K562 (cell line): ENCODE measurements around the gene ZNF597. TPM values are rescaled to one million over a fixed set of nuclear protein-coding genes. Genes with fewer than 3 reads are reported as not detected.

ENCODE experiments used
- CBFA2T2 ChIP-seq: fragments of 450-650 bp; conservative IDR thresholded peaks from 2 replicates; pipeline ENCODE4 v1.6.1; 2017; ENCODE audit warnings: mild to moderate bottlenecking
- GABPA ChIP-seq: fragments of 200-800 bp; sonication (Bioruptor generic); conservative IDR thresholded peaks from 2 replicates; pipeline ENCODE4 v1.6.1; 2016; ENCODE audit warnings: low read depth, missing genetic modification characterization, missing compliant biosample characterization
- HMGN3 ChIP-seq: IDR thresholded peaks from 2 replicates; pipeline ENCODE4 v1.6.1; 2011; ENCODE audit warnings: borderline replicate concordance, low read depth, mild to moderate bottlenecking, mixed read lengths, low read length; ENCODE audit not compliant: insufficient read length; ENCODE audit errors: extremely low read depth
- KDM1A ChIP-seq, 2 experiments: fragments of 450-650 bp; IDR thresholded peaks; 2 replicates each; pipeline ENCODE4 v1.6.1; 2016; ENCODE audit warnings: mild to moderate bottlenecking in 2 of 2
- KLF10 ChIP-seq: fragments of 250-450 bp; sonication (Bioruptor Pico); IDR thresholded peaks from 2 replicates; pipeline ENCODE4 v1.6.1; 2021; ENCODE audit warnings: matching md5 sums
- MCM7 ChIP-seq, 2 experiments: fragments of 450-650 bp; IDR thresholded peaks; 2 replicates each; pipeline ENCODE4 v1.6.1; 2016 to 2018
- PRMT5 ChIP-seq: sonication (generic); formaldehyde crosslinking; IDR thresholded peaks from 2 replicates; pipeline ENCODE4 v1.5.0; 2020; ENCODE audit warnings: missing genetic modification reagents
- RFX5 ChIP-seq: IDR thresholded peaks from 2 replicates; pipeline ENCODE4 v1.6.1; 2011; ENCODE audit warnings: low read depth, mild to moderate bottlenecking, improper control_type of control experiment, low read length
- SETDB1 ChIP-seq: IDR thresholded peaks from one replicate; pipeline ENCODE4 v1.6.1; 2012; ENCODE audit warnings: low read length, control low read depth, inconsistent platforms
- SMARCA4 ChIP-seq: fragments of 450-650 bp; IDR thresholded peaks from 2 replicates; pipeline ENCODE4 v1.6.1; 2016
- SP2 ChIP-seq: IDR thresholded peaks from 2 replicates; pipeline ENCODE4 v1.6.1; 2011; ENCODE audit warnings: mild to moderate bottlenecking, low read depth, low read length, moderate library complexity; ENCODE audit not compliant: poor library complexity, severe bottlenecking; ENCODE audit errors: extremely low read depth
- TAF1 ChIP-seq: IDR thresholded peaks from 2 replicates; pipeline ENCODE4 v1.6.1; 2011; ENCODE audit warnings: mild to moderate bottlenecking, low read length, moderate library complexity; ENCODE audit not compliant: insufficient read depth, control insufficient read depth, severe bottlenecking; ENCODE audit errors: extremely low read depth
- ZNF23 ChIP-seq: fragments of 250-450 bp; sonication (Bioruptor Pico); IDR thresholded peaks from 2 replicates; pipeline ENCODE4 v1.4.0; 2020; ENCODE audit warnings: mild to moderate bottlenecking
- ZNF695 ChIP-seq: fragments of 450-650 bp; formaldehyde crosslinking; IDR thresholded peaks from 2 replicates; pipeline ENCODE4 v1.4.0; 2020; ENCODE audit warnings: mild to moderate bottlenecking, moderate library complexity
- polyA plus RNA-seq, 8 experiments: library from polyadenylated mRNA; depleted of rRNA in 4 of 8; stranded (reverse) in 5 of 8; unstranded in 3 of 8; fragments of >200 nt; fragmentation: Nextera tagmentation in 2 of 8; fragmentation: Illumina TruSeq in 1 of 8; extraction: Ambion mirVana in 2 of 8; extraction: Trizol in 1 of 8; gene quantifications; 2 replicates each; pipeline versions ENCODE4 v1.2.1 to v1.2.3, GENCODE V29; 2011 to 2014; ENCODE audit warnings: inconsistent platforms in 1 of 8, missing spikeins in 1 of 8
- total RNA-seq, 7 experiments: library from RNA; depleted of rRNA in 6 of 7; stranded (reverse); fragments of >200 nt in 6 of 7; fragmentation: Illumina TruSeq in 2 of 7; extraction: Trizol in 2 of 7; gene quantifications; 2 replicates each; pipeline versions ENCODE4 v1.2.1 to v1.2.3, GENCODE V29; 2011 to 2021; ENCODE audit warnings: low replicate concordance in 1 of 7
- TF ChIP-seq, protein P1 (sequence below): fragments of 450-650 bp; IDR thresholded peaks from 2 replicates; pipeline ENCODE4 v1.6.1; 2016; ENCODE audit warnings: missing biosample characterization, missing genetic modification characterization
- TF ChIP-seq, protein P2 (sequence below): fragments of 250-450 bp; sonication (Bioruptor Pico); IDR thresholded peaks from 2 replicates; pipeline ENCODE4 v1.5.0; 2021
- TF ChIP-seq, protein P3 (sequence below): fragments of 450-650 bp; formaldehyde crosslinking; conservative IDR thresholded peaks from 2 replicates; pipeline ENCODE4 v1.4.0; 2022; ENCODE audit warnings: mild to moderate bottlenecking, missing genetic modification characterization
- TF ChIP-seq, protein P4 (sequence below): fragments of 250-450 bp; sonication (Bioruptor Pico); IDR thresholded peaks from 2 replicates; pipeline ENCODE4 v1.8.0; 2022; ENCODE audit warnings: inconsistent platforms, mild to moderate bottlenecking, moderate library complexity, borderline replicate concordance
- TF ChIP-seq, protein P5 (sequence below): sonication (generic); formaldehyde crosslinking; IDR thresholded peaks from 2 replicates; pipeline ENCODE4 v1.4.0; 2020; ENCODE audit warnings: mild to moderate bottlenecking, missing genetic modification reagents

ZNF597 gene
- total and polyA plus RNA-seq, 9 of the 15 experiments (the other 6 are each of a cell fraction or from before 2014, with no cell fraction given): 0.14 to 0.68 (median 0.42) TPM

DNA sequence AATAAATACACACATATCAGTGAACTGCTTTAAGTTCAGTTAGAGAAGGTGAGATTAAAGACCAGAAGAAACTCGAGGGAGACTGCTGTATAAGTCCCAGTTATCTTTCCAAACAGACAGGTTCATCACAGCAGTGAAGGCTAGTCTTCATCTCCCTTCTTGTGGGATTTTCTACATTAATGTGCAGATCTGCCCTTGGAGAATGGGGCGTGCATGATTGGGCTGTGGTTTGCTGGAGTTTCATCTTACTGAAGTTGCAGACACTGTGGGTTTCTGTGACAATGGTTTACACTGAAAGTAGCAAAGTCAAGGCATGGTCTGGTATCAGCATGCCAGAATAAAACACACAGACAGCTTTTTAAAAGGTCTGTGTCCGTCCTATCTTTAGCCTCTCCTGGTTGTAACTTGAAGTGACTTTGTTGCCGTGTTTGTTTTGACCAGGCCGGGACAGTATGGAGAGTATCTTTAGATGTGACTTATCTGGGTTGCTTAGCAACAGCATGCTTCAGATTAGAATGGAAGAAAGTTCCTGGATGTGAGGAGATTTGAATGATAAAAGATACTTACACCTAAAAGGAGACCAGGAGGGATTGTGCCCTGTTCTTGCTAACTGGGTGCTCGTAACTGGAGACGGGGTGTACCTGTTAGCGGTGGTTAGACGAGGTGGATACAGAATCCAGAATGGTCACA is 16.2 kb upstream of the ZNF597 start (continued):
- TF ChIP-seq, protein P1, sequence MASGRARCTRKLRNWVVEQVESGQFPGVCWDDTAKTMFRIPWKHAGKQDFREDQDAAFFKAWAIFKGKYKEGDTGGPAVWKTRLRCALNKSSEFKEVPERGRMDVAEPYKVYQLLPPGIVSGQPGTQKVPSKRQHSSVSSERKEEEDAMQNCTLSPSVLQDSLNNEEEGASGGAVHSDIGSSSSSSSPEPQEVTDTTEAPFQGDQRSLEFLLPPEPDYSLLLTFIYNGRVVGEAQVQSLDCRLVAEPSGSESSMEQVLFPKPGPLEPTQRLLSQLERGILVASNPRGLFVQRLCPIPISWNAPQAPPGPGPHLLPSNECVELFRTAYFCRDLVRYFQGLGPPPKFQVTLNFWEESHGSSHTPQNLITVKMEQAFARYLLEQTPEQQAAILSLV (tag): no peak
- TF ChIP-seq ZNF695 (no peak), ZNF23 (CRISPR knock-in tag) (no peak), PRMT5 (CRISPR knock-in tag) (no peak), SMARCA4 (no peak), KDM1A (IDR thresholded peaks at IDR 0.05) (peak in 1 of 2 experiments; percentile 62; a peak in 2 of 4 replicates), SP2 (no peak), HMGN3 (no peak), GABPA (tag) (no peak), TAF1 (no peak), MCM7 (IDR thresholded peaks at IDR 0.05) (no peak), CBFA2T2 (peak; percentile 63), SETDB1 (no peak), RFX5 (no peak), KLF10 (CRISPR knock-in tag) (no peak)
- TF ChIP-seq, protein P2, sequence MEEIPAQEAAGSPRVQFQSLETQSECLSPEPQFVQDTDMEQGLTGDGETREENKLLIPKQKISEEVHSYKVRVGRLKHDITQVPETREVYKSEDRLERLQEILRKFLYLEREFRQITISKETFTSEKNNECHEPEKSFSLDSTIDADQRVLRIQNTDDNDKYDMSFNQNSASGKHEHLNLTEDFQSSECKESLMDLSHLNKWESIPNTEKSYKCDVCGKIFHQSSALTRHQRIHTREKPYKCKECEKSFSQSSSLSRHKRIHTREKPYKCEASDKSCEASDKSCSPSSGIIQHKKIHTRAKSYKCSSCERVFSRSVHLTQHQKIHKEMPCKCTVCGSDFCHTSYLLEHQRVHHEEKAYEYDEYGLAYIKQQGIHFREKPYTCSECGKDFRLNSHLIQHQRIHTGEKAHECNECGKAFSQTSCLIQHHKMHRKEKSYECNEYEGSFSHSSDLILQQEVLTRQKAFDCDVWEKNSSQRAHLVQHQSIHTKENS (CRISPR knock-in tag): no peak
- TF ChIP-seq, protein P3, sequence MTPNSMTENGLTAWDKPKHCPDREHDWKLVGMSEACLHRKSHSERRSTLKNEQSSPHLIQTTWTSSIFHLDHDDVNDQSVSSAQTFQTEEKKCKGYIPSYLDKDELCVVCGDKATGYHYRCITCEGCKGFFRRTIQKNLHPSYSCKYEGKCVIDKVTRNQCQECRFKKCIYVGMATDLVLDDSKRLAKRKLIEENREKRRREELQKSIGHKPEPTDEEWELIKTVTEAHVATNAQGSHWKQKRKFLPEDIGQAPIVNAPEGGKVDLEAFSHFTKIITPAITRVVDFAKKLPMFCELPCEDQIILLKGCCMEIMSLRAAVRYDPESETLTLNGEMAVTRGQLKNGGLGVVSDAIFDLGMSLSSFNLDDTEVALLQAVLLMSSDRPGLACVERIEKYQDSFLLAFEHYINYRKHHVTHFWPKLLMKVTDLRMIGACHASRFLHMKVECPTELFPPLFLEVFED (CRISPR knock-in tag): no peak
- TF ChIP-seq, protein P4, sequence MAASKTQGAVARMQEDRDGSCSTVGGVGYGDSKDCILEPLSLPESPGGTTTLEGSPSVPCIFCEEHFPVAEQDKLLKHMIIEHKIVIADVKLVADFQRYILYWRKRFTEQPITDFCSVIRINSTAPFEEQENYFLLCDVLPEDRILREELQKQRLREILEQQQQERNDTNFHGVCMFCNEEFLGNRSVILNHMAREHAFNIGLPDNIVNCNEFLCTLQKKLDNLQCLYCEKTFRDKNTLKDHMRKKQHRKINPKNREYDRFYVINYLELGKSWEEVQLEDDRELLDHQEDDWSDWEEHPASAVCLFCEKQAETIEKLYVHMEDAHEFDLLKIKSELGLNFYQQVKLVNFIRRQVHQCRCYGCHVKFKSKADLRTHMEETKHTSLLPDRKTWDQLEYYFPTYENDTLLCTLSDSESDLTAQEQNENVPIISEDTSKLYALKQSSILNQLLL (CRISPR knock-in tag): no peak
- TF ChIP-seq, protein P5, sequence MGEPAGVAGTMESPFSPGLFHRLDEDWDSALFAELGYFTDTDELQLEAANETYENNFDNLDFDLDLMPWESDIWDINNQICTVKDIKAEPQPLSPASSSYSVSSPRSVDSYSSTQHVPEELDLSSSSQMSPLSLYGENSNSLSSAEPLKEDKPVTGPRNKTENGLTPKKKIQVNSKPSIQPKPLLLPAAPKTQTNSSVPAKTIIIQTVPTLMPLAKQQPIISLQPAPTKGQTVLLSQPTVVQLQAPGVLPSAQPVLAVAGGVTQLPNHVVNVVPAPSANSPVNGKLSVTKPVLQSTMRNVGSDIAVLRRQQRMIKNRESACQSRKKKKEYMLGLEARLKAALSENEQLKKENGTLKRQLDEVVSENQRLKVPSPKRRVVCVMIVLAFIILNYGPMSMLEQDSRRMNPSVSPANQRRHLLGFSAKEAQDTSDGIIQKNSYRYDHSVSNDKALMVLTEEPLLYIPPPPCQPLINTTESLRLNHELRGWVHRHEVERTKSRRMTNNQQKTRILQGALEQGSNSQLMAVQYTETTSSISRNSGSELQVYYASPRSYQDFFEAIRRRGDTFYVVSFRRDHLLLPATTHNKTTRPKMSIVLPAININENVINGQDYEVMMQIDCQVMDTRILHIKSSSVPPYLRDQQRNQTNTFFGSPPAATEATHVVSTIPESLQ (CRISPR knock-in tag): no peak
